ENCODE data around the gene LRCH3. TPM values are rescaled to one million over a fixed set of nuclear protein-coding genes. Genes with fewer than 3 reads are reported as not detected.

The LRCH3 gene
- total and polyA plus RNA-seq, 9 of the 15 experiments (the other 6 are each of a cell fraction or from before 2014, with no cell fraction given): 4.6 to 75.3 (median 30.3) TPM

DNA sequence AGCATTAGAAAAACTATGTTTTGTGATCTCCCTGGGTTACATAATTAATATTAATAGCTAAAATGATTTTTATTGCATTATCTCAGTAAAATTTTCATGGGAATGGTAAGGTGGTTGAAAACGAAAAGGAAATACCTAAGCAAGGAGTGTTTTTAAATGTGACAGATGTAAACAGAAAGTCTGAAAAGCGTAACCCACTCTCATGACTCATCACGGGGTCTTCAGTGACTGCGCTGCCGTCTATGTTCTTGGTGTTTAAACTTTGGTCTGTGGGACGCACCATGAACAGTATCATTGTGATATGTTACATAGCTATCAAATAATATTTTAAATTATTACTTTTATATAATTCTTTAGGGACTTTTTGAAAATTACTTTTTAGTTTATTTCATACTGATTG, 19.8 kb downstream of the LRCH3 start (continued):
- no peak for TF ChIP-seq ZNF695 (CRISPR knock-in tag; IDR thresholded peaks at IDR 0.05)

DNA sequence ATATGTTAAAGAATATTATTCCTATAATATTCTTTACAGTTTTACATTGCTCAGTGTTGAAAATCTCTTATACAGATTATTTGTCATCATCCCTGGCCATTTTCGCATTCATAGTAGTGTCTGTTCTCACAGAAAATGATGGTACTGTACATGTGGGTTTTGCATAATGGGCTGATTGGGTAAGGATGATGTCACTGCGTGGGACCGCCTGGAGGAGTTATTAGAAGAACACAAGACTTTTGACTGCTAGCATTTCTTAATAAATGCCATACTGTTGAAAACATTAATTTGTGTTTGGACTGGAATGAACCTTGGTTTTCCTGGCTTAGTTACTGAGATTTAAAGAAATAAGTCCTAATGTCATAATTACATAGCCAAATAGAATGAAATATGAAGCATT, 20.3 kb downstream of the LRCH3 start:
- in situ Hi-C loops (cut with MboI) (no loop called here), intact Hi-C loops (cut with micrococcal nuclease) (no loop called here)
- Histone ChIP-seq H3K9me3 (replicated peaks; ENCODE audit: control insufficient read depth, insufficient read depth, low read depth, low read length) (no peaks in the 10 kb centered on the region), H3K4me2 (ENCODE audit: insufficient read depth, low read length) (no peak overlapping the region), H3K79me2 (ENCODE audit: control insufficient read depth, insufficient read depth, low read length) (peaks cover 57% of the 10 kb centered on the region), H3K9me1 (ENCODE audit: control insufficient read depth, insufficient read depth, low read length) (no peaks in the 10 kb centered on the region), H3K27me3 (ENCODE audit: control insufficient read depth in 2 of 2, insufficient read depth in 2 of 2, low read length in 2 of 2) (no peaks in the 10 kb centered on the region), H3K27ac (ENCODE audit: extremely low read depth, low read depth, low read length) (no peak overlapping the region), H3K4me1 (replicated peaks in 1 of 2; ENCODE audit: control insufficient read depth in 2 of 2, insufficient read depth in 2 of 2, low read length in 2 of 2) (peaks cover 0 to 5% of the 10 kb centered on the region in 2 experiments; a peak in 3 of 5 replicates), H2AFZ (ENCODE audit: low read depth, low read length) (no peak overlapping the region), H4K20me1 (replicated peaks; ENCODE audit: control insufficient read depth, insufficient read depth, low read length) (no peaks in the 10 kb centered on the region), H3K4me3 (no peak overlapping the region), H3K36me3 (ENCODE audit: control insufficient read depth, insufficient read depth, low read length) (no peaks in the 10 kb centered on the region), H3K9ac (ENCODE audit: insufficient read depth in 1 of 2, low read depth in 2 of 2, low read length in 2 of 2) (no peak overlapping the region)
- 0 out of 3 replicates have a peak, but pooled peaks have one; percentile 32 for ATAC-seq
- POLR2A ChIA-PET: no interaction called here
- DNase-seq (ENCODE audit: extremely low read depth in 1 of 4, low spot score in 3 of 4): peak in 1 of 4 experiments; percentile 17
- TF ChIP-seq SAFB2 (IDR thresholded peaks at IDR 0.05; ENCODE audit: borderline replicate concordance, low read depth, low read length, severe bottlenecking): no peak
- no peak for TF ChIP-seq ZBTB1 (CRISPR knock-in tag; IDR thresholded peaks at IDR 0.05; ENCODE audit: borderline replicate concordance, low read depth)
- TF ChIP-seq HIVEP1 (CRISPR knock-in tag; IDR thresholded peaks at IDR 0.05): no peak
- TF ChIP-seq, protein P1, sequence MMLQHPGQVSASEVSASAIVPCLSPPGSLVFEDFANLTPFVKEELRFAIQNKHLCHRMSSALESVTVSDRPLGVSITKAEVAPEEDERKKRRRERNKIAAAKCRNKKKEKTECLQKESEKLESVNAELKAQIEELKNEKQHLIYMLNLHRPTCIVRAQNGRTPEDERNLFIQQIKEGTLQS (IDR thresholded peaks at IDR 0.05): peak; percentile 63
- TF ChIP-seq, protein P1 (CRISPR knock-in tag; conservative IDR thresholded peaks at IDR 0.05): no peak
- no peak for TF ChIP-seq ZNF445 (CRISPR knock-in tag; IDR thresholded peaks at IDR 0.05; ENCODE audit: low read depth)
- TF ChIP-seq GATAD2A (IDR thresholded peaks at IDR 0.05): no peak
- TF ChIP-seq, protein P2, sequence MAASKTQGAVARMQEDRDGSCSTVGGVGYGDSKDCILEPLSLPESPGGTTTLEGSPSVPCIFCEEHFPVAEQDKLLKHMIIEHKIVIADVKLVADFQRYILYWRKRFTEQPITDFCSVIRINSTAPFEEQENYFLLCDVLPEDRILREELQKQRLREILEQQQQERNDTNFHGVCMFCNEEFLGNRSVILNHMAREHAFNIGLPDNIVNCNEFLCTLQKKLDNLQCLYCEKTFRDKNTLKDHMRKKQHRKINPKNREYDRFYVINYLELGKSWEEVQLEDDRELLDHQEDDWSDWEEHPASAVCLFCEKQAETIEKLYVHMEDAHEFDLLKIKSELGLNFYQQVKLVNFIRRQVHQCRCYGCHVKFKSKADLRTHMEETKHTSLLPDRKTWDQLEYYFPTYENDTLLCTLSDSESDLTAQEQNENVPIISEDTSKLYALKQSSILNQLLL (CRISPR knock-in tag; IDR thresholded peaks at IDR 0.05; ENCODE audit: borderline replicate concordance): no peak
- peak; percentile 10; the same call in 1 of the 2 replicates for TF ChIP-seq JUND (IDR thresholded peaks at IDR 0.05; ENCODE audit: borderline replicate concordance, low read depth, low read length)
- no peak for TF ChIP-seq JUND (tag; IDR thresholded peaks at IDR 0.05; ENCODE audit: borderline replicate concordance, low read depth, low read length)
- TF ChIP-seq ATF7 (IDR thresholded peaks at IDR 0.05): peak; percentile 24; the same call in 1 of the 2 replicates
- no peak for TF ChIP-seq MTA3 (IDR thresholded peaks at IDR 0.05; ENCODE audit: borderline replicate concordance)
- TF ChIP-seq ZFP30 (CRISPR knock-in tag; IDR thresholded peaks at IDR 0.05; ENCODE audit: borderline replicate concordance): no peak
- TF ChIP-seq CEBPG (CRISPR knock-in tag; IDR thresholded peaks at IDR 0.05): no peak
- TF ChIP-seq CEBPG (tag; conservative IDR thresholded peaks at IDR 0.05 in 1 of 2, IDR thresholded peaks at IDR 0.05 in 1 of 2): peak in 1 of 2 experiments; percentile 33; a peak in 1 of 4 replicates
- TF ChIP-seq DMBX1 (CRISPR knock-in tag; IDR thresholded peaks at IDR 0.05; ENCODE audit: borderline replicate concordance): no peak
- no peak for TF ChIP-seq PCBP1 (IDR thresholded peaks at IDR 0.05; ENCODE audit: low read depth, low read length, poor library complexity, severe bottlenecking)
- no peak for TF ChIP-seq MYBL2 (IDR thresholded peaks at IDR 0.05; ENCODE audit: low read depth)
- no peak for TF ChIP-seq MYBL2 (CRISPR knock-in tag; IDR thresholded peaks at IDR 0.05; ENCODE audit: borderline replicate concordance)
- TF ChIP-seq, protein P3, sequence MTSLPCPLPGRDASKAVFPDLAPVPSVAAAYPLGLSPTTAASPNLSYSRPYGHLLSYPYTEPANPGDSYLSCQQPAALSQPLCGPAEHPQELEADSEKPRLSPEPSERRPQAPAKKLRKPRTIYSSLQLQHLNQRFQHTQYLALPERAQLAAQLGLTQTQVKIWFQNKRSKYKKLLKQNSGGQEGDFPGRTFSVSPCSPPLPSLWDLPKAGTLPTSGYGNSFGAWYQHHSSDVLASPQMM (CRISPR knock-in tag; IDR thresholded peaks at IDR 0.05): no peak
- whole genome bisulfite sequencing (ENCODE audit: insufficient coverage, low coverage, missing lambda C conversion rate): 86% methylated on average over 3 of the region's 3 CpGs
- no peak for FAIRE-seq
- CTCF ChIA-PET (ENCODE audit: low intra/inter-chr PET ratio): no interaction called here
- BruUV-seq (replicated peaks): no TSS peak
